ENCODE results near the gene ZNF646. TPM values are rescaled to one million over a fixed set of nuclear protein-coding genes. Genes with fewer than 3 reads are reported as not detected.

Gene ZNF646
- total RNA-seq, 1 donor from 2014 or later = 5.5 TPM

DNA sequence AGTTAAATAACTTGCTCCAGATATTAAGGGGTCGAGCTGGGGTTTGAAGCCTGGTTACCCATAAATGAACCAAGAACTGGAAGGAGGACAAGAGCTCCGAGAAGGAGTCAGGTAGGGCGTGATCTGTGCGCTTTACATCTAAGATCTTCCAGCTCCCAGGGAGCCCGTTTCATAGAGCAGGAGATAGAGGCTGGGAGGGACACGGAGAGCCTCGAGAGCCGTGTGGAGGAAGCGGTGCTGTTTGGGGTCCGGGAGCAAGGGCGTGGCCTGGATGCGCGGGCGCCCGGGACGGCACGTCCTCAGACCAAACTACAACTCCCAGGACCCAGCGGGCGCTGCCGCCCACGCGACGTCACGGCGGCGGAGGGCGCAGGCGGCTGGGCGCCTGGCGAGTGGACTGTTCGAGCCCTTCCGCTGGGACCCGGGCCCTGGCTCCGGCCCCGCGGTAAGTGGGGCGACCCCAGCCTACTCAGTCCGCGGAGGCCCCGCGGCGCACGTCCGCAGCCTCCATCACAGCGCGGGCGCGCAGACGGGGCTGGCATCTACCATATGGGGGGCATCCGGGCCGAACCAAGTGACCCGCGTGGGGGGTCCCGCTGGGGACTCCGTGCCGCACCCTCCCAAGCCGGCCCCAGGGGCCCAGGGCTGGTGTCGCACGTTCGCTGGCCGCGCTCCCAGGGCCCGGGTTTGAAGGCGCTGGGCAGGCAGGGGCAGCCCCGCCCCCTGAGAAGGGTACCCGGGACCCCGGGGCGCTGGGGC, 34.0 kb downstream of the ZNF646 start, which contains the start of gene BCKDK:
BCKDK (plus strand) TSS at position 352 of the 759 bp plus-strand sequence. CDS start 838 bp downstream, outside the sequence.
- peak; percentile 80 for DNase-seq (ENCODE audit: low spot score)

DNA sequence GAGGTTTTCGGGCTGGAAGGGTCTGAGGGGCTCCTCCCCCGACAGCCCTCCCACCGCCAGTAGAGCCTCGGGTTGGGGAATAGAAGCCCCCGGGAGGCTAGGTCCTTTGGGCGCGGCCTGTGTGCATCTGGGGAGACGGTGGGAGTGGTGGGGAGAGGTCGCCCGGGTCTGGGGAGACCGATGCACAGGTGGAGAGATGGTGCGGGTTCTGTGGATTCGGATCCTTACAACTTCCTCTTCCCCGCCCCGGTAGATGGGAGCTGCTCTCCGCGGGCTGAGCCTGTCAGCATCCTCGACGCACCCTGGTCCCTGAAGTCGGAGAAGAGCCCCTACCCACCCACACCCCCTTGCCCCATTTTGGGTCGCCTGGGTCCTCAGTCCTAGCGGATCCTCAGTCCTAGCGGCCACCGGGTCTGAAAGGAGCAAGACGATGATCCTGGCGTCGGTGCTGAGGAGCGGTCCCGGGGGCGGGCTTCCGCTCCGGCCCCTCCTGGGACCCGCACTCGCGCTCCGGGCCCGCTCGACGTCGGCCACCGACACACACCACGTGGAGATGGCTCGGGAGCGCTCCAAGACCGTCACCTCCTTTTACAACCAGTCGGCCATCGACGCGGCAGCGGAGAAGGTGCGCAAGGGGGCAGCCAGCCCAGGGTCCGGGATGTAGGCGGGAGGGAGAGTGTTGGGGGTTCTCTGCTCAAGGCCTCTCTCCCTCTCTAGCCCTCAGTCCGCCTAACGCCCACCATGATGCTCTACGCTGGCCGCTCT, 34.8 kb downstream of the ZNF646 start:
- no peak for DNase-seq (ENCODE audit: low spot score)

DNA sequence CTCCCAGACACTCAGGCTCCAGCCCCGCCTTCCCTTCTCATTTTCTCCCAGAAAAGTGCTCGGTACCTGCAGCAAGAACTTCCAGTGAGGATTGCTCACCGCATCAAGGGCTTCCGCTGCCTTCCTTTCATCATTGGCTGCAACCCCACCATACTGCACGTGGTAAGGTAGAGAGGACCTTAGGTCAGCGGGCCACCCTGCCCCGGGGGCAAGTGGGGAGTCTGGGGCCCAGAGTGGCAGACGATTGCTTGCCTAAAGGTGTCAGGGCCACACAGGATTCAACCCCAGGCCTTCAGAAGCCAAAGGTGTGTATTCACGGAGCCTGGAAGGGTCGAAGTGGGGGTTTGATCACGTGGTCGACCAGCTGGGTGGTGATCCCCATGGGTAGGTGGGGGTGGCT, 35.4 kb downstream of the ZNF646 start:
- no peak for DNase-seq (ENCODE audit: low spot score)

DNA sequence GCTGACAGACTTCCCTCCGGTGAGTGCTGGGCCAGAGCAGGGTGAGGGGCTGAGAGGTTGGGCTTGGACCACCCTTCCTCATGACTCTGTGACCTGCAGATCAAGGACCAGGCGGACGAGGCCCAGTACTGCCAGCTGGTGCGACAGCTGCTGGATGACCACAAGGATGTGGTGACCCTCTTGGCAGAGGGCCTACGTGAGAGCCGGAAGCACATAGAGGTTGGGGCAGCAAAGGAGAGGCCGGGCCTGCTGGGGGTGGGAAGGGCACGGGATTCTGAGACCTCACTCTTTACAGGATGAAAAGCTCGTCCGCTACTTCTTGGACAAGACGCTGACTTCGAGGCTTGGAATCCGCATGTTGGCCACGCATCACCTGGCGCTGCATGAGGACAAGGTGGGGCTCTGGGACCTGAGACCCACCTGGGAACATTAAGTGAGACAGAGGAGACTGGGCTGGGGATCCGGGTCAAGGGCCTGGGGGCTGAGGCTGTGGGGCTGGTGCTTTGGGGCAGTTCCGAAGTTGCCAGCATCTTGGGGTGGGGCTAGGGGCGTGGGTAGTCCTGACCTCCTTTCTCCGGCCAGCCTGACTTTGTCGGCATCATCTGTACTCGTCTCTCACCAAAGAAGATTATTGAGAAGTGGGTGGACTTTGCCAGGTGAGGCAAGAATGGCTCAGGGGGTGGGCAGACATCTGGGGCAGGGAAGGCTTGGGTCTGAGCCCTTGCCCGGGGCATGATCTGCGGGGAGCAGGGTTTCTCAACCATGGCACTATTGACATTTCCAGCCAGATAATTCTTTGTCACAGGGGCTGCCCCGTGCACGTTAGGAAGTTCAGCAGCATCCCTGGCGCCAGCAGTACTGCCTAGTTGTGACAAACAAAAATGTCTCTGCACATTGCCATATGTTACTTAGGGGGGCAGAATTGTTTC, 36.1 kb downstream of the ZNF646 start:
- DNase-seq (ENCODE audit: low spot score) = no peak

DNA sequence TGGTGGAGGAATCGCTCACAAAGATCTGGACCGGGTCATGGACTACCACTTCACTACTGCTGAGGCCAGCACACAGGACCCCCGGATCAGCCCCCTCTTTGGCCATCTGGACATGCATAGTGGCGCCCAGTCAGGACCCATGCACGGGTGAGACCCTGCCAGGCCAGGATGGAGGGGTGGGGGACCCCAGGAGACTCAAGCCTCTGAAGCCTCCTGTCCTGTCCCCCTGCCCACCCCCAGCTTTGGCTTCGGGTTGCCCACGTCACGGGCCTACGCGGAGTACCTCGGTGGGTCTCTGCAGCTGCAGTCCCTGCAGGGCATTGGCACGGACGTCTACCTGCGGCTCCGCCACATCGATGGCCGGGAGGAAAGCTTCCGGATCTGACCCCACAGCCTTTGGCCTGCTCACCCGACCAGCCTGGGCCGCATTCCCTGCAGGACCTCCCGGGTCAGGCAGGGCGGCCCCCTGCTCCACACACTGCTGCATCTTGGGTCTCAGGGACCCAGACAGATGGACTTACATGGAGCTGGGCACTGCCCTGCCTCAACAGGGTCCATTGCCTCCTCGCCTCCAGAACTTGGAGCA, 37.8 kb downstream of the ZNF646 start:
- DNase-seq (ENCODE audit: low spot score) = no peak

DNA sequence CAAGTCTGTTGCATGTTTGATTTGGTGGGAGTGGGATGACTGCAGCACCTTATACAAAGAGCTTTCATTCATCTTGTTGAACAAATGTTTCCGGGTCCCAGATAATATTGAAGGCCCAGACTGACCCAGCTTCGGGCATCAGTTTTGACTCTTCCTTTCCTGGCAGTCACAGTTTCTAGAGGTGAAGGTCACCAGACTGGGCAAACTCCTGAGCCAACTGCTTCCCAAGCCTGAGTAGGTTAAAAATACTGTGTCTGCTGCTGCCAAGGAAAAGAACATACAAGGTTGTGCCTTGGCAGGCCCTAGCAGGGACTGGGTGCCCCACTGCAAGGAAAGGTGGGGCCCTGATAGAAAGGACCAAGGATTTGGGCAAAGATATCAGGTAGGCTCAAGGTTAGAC, 38.5 kb downstream of the ZNF646 start:
- no peak for DNase-seq (ENCODE audit: low spot score)

DNA sequence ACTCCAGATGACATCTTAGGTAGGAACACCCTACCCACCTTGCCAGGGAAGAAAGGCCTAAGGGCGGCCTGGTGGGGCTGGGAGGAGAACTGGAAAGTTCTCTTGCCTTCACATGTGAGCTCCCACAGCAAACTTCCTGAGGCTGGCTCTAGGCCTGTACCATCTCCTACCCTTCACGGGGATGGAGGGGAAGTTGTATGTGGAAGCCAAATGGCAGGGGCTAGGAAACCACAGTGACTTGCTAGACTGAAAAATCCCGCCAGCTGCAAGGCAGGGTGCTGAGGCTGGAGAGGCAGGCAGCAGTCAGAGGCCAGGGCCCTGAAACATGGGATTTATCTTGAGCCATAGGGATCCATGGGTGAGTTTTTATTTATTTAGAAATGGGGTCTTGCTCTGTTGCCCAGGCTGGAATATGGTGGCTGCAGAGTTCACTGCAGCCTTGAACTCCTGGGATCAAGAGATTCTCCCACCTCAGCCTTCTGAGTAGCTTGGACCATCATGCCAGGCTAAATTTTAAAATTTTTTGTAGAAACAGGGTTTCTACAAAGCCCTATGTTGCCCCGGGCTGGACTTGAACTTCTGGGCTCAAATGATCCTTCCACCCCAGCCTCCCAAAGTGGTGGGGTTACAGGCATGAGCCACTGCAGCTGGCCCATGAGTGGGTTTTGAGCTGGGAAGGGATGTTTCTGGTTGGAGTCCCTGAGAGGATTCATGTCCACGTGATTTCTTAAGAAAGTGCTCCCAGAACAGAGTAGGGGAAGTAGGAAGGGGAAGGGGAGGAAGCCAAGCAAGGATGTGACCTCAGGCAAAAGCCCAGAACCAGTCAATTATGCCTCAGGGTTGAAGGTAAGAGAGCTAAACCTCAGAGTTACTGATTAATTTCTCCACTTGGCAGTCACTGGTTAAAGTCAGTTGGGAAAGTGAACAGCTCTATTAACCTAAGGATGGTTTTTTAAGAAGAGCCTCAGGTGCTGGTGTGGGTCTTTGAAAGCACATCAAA, 39.2 kb downstream of the ZNF646 start:
- DNase-seq (ENCODE audit: low spot score) = no peak

DNA sequence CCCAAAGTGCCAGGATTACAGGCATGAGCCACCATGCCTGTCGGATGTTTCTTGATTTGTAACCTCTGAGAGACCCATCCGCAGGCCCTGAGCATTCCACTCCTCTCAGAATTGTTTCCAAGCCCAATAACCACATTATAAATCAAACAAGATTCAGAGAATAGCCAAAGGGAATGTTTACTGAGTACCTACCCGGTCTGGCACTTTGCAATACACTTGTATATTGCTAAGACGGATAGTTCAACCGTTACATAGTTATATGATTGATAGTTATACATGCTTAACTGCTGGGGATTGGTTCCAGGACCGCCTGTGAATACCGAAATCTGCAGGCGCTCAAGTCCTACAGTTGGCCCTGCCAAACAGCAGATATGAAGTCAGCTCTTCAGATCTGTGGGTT, 40.2 kb downstream of the ZNF646 start:
- DNase-seq (ENCODE audit: low spot score) = no peak

DNA sequence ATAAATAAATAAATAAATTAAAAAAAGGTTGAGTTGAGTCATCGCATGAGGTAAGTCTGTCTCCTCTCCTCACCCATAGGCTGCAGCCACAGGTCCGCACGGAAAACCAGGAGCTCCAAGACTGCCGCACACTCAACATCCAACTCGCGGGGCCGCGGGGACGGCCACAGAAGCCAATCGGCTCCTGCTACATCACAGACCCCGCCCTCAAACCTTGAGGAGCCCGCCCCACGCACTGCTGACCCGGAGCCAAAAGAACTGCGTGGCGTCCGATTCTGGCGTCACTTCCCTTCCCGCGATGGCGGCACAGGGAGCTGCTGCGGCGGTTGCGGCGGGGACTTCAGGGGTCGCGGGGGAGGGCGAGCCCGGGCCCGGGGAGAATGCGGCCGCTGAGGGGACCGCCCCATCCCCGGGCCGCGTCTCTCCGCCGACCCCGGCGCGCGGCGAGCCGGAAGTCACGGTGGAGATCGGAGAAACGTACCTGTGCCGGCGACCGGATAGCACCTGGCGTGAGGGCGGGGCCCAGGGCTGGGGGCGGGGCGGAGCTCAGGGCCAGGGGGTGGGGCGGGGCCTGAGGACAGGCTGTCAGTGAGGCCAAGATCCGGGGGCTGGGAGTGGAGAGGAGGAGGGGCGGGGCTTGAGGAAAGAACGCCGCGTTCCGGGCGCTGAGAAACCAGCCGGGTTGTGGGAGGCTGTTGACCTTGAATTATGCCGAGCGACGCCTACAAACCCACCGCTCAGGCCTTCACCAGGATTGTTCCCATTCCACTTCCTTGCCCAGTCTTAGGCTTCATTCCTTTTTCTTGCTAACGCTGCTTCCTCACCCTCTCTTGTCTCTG, 43.4 kb downstream of the ZNF646 start, which contains the start of gene KAT8:
KAT8 (plus strand) TSS at position 281 of the 839 bp plus-strand sequence; CDS start at position 299, 18 bp downstream.
- peak; percentile 99 for DNase-seq (ENCODE audit: low spot score)

DNA sequence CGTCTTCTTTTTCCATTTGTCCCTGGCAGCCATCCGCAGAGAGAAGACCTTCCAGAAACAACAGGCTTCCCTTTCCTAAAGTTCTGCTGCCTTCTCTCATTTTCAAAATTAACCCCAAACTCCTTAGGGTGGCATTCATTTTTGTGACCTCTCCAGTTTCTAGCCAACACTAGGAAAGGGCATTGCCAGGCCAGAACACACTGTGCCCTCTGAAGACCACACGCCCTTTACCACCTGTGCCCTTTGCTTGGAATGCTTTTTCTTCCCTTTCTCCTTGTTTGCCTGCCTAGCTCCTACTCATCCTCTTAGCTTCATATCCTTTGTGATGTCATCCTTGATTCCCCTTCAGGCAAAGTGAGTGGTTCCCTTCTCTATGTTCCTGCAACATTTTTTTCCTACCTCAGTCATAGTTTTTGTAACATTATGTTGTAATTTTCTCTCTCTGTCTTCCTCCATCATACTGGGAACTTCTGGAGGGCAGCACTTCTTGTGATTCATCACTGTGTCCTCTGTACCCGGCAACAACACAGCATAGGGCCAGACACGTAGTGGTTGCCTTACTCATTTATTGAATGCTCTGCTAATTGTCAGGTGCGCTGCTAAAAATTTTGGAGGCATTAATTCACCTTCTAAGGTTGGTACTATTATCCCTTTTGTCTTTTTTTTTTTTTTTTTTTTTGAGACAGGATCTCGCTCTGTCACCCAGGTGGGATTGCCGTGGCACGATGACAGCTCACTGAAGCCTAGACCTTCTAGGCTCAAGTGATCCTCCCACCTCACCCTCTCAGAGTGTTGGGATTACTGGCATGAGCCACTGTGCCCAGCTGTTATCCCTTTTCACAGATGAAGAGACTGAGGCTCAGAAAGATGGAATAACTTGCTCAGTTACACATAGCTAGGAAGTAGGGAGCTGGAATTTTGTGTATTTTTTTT, 44.3 kb downstream of the ZNF646 start:
- no peak for DNase-seq (ENCODE audit: low spot score)

DNA sequence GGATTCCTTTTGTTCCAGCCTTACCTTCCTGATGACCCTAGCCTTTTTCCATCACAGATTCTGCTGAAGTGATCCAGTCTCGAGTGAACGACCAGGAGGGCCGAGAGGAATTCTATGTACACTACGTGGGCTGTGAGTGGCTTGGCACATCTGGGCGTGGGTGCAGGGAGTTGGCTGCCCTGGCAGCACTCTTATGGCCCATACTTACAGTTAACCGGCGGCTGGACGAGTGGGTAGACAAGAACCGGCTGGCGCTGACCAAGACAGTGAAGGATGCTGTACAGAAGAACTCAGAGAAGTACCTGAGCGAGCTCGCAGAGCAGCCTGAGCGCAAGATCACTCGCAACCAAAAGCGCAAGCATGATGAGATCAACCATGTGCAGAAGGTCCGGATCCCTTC, 45.9 kb downstream of the ZNF646 start:
- no peak for DNase-seq (ENCODE audit: low spot score)

DNA sequence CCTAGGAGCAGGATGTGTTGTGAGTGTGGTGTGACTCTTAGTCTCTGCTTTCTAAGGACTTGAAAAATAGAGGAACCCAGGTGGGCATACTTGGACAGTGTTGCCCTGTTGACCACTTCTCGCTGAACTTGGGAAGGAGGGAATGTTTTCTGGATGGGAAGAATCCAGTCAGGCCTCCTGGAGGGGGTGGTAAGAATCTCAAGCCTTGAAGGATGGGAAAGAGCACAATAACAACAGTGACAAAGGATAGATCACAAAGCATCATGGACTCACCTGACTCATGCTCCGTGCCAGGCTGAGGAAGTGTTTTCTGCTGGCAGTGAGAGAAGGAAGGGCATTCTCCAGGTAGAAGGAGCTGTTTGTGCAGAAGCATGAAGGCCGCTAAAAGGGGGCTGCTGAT, 51.6 kb downstream of the ZNF646 start:
- DNase-seq (ENCODE audit: low spot score) = no peak

DNA sequence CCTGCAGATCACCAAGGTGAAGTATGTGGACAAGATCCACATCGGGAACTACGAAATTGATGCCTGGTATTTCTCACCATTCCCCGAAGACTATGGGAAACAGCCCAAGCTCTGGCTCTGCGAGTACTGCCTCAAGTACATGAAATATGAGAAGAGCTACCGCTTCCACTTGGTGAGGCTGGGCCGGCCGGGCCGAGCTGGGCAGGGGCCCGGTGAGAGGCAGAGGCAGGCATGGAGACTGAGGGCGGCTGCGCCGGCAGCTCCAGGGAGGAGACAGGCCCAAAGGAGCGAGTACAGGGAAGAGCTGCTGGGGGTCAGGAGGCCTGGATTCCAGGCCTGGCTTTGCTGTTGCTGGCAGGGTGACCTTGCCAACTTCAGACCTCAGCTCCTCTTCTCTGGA, 53.0 kb downstream of the ZNF646 start:
- no peak for DNase-seq (ENCODE audit: low spot score)

DNA sequence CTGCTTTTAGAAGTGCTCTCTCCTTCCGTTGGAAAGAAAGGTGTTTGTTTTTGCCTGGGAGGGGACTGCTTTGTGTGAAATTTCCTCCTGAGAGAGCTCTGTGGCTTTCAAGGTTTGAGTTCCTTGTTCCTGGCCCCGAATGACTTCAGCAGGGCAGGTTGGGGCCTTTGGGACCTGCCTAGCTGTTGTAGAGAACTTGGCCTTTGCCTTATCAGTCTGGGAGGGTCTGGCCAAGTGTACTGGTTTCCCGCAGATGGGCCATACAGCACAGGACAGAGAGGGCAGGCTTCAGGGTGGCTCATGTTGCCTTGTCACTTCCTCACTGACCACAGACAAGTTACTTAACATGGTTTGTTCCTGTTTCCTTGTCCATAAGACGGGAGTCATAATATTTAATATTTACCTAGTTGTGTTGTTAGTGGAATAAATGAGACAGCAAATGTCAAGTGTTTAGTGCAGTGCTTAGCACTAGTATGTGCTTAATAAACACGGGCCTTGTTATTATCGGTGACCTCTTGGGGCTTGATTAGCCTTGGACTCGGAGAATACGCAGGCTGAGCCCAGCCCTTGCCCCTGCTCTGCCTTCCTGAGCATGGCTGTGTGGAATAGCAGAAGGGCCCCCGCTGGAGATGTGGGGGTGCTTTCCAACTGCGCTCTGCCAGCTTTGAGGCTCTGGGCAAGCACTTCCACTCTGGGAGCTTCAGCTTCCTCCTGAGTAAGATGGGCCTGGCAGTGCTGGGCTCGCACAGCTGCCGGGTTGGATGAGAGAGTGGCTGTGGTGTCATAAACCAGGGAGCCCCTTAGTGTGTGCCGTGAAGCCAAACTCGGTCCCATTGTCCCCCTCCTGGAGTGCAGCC, 54.7 kb downstream of the ZNF646 start:
- DNase-seq (ENCODE audit: low spot score) = no peak

DNA sequence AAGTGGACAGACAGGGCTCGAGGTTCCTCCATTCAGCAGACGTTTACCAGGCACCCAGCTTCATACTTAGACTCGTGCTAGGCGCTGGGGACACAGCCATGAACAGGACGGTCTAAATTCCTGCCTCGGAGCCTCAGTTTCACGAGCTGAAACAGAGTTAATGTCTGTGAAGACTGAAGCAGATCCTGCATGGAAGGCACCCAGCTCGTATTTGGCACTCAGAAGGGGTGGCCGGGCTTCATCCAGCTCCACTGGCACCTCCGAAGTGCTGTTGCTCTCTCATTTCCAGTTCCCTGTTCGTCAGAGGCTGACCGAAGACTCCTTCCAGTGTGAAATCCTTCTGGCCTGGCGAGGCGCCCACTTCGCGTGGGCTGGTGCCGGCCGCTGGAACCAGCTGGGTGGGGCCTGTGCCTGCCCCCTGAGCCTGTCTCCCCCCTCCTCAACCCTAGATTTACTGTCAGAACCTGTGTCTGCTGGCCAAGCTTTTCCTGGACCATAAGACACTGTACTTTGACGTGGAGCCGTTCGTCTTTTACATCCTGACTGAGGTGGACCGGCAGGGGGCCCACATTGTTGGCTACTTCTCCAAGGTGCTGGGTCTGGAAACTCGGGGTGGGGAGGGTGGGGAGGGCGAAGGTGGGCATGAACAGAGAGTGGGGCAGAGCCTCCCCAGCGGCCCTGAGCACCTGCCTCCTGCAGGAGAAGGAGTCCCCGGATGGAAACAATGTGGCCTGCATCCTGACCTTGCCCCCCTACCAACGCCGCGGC, 55.5 kb downstream of the ZNF646 start:
- no peak for DNase-seq (ENCODE audit: low spot score)

DNA sequence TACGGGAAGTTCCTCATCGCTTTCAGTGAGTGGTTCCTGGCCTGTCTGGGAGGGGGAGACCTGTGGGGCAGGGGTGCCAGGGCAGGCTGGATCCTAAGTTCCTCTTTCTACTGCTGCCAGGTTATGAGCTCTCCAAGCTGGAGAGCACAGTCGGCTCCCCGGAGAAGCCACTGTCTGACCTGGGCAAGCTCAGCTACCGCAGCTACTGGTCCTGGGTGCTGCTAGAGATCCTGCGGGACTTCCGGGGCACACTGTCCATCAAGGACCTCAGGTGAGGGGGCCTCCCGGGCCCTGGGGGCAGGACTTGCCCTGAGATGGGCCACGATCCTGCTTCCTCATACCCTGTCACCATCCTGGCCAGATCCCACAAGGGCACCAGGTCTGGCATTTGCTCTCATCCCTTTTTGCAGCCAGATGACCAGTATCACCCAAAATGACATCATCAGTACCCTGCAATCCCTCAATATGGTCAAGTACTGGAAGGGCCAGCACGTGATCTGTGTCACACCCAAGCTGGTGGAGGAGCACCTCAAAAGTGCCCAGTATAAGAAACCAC, 56.2 kb downstream of the ZNF646 start:
- no peak for DNase-seq (ENCODE audit: low spot score)

Data from umbilical cord (tissue), 2 donors.